IMR-90 (cell line): Measurements from ENCODE around the gene ZNF814.

Experiments
- CTCF ChIP-seq: conservative IDR thresholded peaks from 2 replicates; pipeline ENCODE4 v1.5.1; 2012; ENCODE audit warnings: mild to moderate bottlenecking, low read depth, low read length, improper control_type of control experiment
- POLR2A ChIP-seq: IDR thresholded peaks from 2 replicates; pipeline ENCODE4 v1.6.1; 2012; ENCODE audit warnings: mild to moderate bottlenecking, low read depth, low read length

GRCh38 chr19:57818378-57818777, 70.5 kb downstream of the ZNF814 start:
- TF ChIP-seq POLR2A, result no peak
- TF ChIP-seq CTCF, result no peak
